Measurements from ENCODE around the gene IFNA1. TPM values are rescaled to one million over a fixed set of nuclear protein-coding genes. Genes with fewer than 3 reads are reported as not detected.

IFNA1 gene
- total and polyA plus RNA-seq, 12 donors, result not detected

DNA sequence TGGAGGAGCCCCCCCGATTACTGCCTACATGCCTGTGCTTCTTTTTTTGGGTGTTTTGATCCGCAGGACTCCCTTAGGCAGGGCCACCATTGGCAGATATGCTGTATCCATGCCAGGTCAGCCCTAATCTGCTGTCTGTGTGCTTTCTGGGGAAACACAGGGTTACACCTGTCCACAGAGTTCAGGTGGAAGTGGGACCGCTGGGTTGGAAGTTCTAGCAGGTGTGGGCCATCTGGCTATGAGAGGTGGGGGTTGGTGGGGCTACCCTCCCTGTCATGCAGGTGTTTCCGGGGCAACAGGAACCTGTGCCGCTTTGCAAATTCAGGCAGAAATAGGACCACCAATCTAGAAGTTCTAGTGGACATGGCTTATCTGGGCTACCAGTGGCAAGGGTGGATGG lies 24.9 kb downstream of the IFNA1 start:
- intact Hi-C loops (cut with DNase I), result loop anchor here in 3 of 10 donors (10.0 kb wide), 2 partner anchors 320 to 330 kb away; no protein-coding TSS in a partner anchor
- no peak overlapping the region for H3K27ac ChIP-seq
- ATAC-seq (no peak), DNase-seq (no peak)
- WGBS, 2 donors, result 85 to 92% methylated on average over 5 of the region's 5 CpGs
- no peaks in the 10 kb centered on the region for H3K4me1 ChIP-seq
- no peaks in the 10 kb centered on the region for H3K36me3 ChIP-seq
- peaks cover 0 to 12% (median 0%) of the 10 kb centered on the region in 7 donors for H3K27me3 ChIP-seq
- H3K4me3 ChIP-seq, result no peak overlapping the region
- peaks cover 0 to 26% (median 9%) of the 10 kb centered on the region in 11 donors for H3K9me3 ChIP-seq
- no peak for TF ChIP-seq CTCF (IDR thresholded peaks at IDR 0.05)

GRCh38 chr9:21465859-21466518 lies 25.8 kb downstream of the IFNA1 start:
- no peak for ATAC-seq
- intact Hi-C loops (cut with DNase I), result loop anchor here in 3 of 10 donors (10.0 kb wide), 2 partner anchors 319 to 329 kb away; no protein-coding TSS in a partner anchor
- no peak overlapping the region for H3K4me3 ChIP-seq

DNA sequence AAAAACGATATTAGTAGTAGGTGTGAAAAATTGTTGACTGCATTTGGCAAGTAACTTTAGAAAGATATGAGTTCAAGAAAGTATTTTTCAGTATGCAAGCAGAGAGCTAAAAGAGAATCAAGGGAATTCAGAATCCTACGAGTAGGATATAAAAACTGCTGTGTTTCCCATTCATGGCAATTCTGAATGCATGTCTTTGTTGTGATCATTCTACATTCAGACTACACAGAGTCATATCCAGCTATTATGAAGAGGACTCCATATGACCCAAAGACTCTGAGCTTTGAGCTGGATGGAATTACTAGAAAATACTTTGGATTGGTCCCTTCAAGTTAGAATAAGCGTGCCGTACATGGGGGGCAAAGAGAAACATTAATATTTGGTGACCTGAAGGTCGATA lies 29.9 kb downstream of the IFNA1 start:
- Histone ChIP-seq H3K36me3 (no peaks in the 10 kb centered on the region), H3K4me1 (no peaks in the 10 kb centered on the region), H3K27me3 (peaks cover 0 to 10% (median 4%) of the 10 kb centered on the region in 7 donors), H3K9me3 (peaks cover 0 to under 1% (median 0%) of the 10 kb centered on the region in 11 donors), H3K27ac (no peak overlapping the region), H3K4me3 (no peak overlapping the region)
- TF ChIP-seq CTCF (IDR thresholded peaks at IDR 0.05), result no peak
- WGBS, 2 donors, result 81 to 82% methylated on average over 5 of the region's 5 CpGs
- intact Hi-C loops (cut with DNase I), result no loop called here
- DNase-seq, result no peak
- ATAC-seq, result no peak

More at GRCh38 chr9:21465859-21466518, 25.8 kb downstream of the IFNA1 start:
- Histone ChIP-seq H3K4me1 (no peaks in the 10 kb centered on the region), H3K27ac (no peak overlapping the region), H3K36me3 (no peaks in the 10 kb centered on the region), H3K27me3 (peaks cover 0 to 12% (median 0%) of the 10 kb centered on the region in 7 donors), H3K9me3 (peaks cover 0 to 26% (median 9%) of the 10 kb centered on the region in 11 donors)
- no peak for DNase-seq
- TF ChIP-seq CTCF (IDR thresholded peaks at IDR 0.05), result peak in 7 of 9 donors; percentile 37 to 66 (median 54)

DNA sequence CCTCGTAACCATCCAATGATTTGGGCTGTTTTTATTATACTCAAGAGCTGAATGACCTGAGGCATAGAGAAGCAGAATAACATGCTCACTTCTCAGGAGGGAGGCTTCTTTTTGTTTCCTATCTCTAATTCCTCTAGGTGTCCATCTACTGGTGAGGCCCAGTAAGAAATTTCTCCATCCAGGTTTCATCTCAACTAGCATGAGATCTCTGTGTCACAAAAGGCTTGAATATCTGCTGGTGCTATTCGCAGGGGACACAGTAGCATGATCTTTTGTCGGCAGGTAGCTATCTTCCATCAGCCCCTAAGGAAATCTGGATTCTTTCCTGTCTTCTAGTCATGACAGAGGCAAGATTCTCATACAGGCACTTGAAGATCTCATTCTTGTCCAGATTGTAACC lies 33.0 kb downstream of the IFNA1 start:
- TF ChIP-seq CTCF (IDR thresholded peaks at IDR 0.05), result no peak
- no peaks in the 10 kb centered on the region for H3K36me3 ChIP-seq
- intact Hi-C loops (cut with DNase I), result no loop called here
- peaks cover 0 to 25% (median 5%) of the 10 kb centered on the region in 7 donors for H3K27me3 ChIP-seq
- no peaks in the 10 kb centered on the region for H3K9me3 ChIP-seq
- H3K27ac ChIP-seq, result no peak overlapping the region
- DNase-seq (no peak), ATAC-seq (no peak)
- H3K4me1 ChIP-seq, result no peaks in the 10 kb centered on the region
- H3K4me3 ChIP-seq, result no peak overlapping the region
- WGBS, 2 donors, result 79 to 89% methylated on average over 3 of the region's 3 CpGs

Data from heart right ventricle (tissue), 16 donors.